OCI-LY3 (cell line): Measurements from ENCODE around the gene SLC10A3.

ENCODE experiments used
- H2AFZ ChIP-seq: fragments of 200-600, 300-600 bp; shearing (Covaris generic); 2 replicates; pipeline ENCODE4 v1.6.0; 2014; ENCODE audit warnings: antibody characterized with exemption, low read depth, low read length
- H3K27ac ChIP-seq: fragments of 200-600, 300-600 bp; sonication (generic); 2 replicates; pipeline ENCODE4 v1.5.1; 2014; ENCODE audit warnings: mild to moderate bottlenecking, low read length, moderate library complexity, mixed read lengths
- H3K27me3 ChIP-seq: fragments of 200-600, 300-600 bp; sonication (generic); 2 replicates; pipeline ENCODE4 v1.6.1; 2014; ENCODE audit warnings: low read depth, low read length, mixed read lengths
- H3K36me3 ChIP-seq: fragments of 200-600, 300-600 bp; sonication (generic); replicated peaks from 2 replicates; pipeline ENCODE3; 2014; ENCODE audit warnings: low read depth, low read length, mixed read lengths
- H3K4me1 ChIP-seq: fragments of 300-600, 200-600 bp; sonication (generic); 2 replicates; pipeline ENCODE4 v1.6.1; 2014; ENCODE audit warnings: low read length, mixed read lengths
- H3K4me2 ChIP-seq: fragments of 200-600, 300-600 bp; sonication (generic); 2 replicates; pipeline ENCODE4 v1.6.1; 2014; ENCODE audit warnings: low read length, mixed read lengths
- H3K4me3 ChIP-seq: fragments of 300-600, 200-600 bp; sonication (generic); 2 replicates; pipeline ENCODE4 v1.5.1; 2014; ENCODE audit warnings: antibody characterized with exemption, mild to moderate bottlenecking, low read length, moderate library complexity
- H3K79me2 ChIP-seq: fragments of 300-600, 200-600 bp; shearing (Covaris generic); 2 replicates; pipeline ENCODE4 v1.6.1; 2014; ENCODE audit warnings: mild to moderate bottlenecking, low read length, mixed read lengths
- H3K9ac ChIP-seq: fragments of 300-600, 200-600 bp; shearing (Covaris generic); 2 replicates; pipeline ENCODE4 v1.6.0; 2014; ENCODE audit warnings: mild to moderate bottlenecking, low read length, moderate library complexity
- H3K9me3 ChIP-seq: fragments of 200-600, 300-600 bp; shearing (Covaris generic); 2 replicates; pipeline ENCODE4 v1.6.1; 2014; ENCODE audit warnings: low read length, mixed read lengths; ENCODE audit not compliant: insufficient read depth
- H4K20me1 ChIP-seq: fragments of 200-600, 300-600 bp; sonication (generic); 2 replicates; pipeline ENCODE4 v1.6.1; 2016; ENCODE audit warnings: low read length, mixed read lengths; ENCODE audit not compliant: insufficient read depth
- CTCF ChIP-seq: fragments of 200-600, 300-600 bp; sonication (generic); IDR thresholded peaks from 2 replicates; pipeline ENCODE4 v1.5.1; 2014; ENCODE audit warnings: antibody characterized with exemption, low read length, low read depth
- EZH2phosphoT487 ChIP-seq: fragments of 200-600 bp; shearing (Covaris generic); IDR thresholded peaks from 2 replicates; pipeline ENCODE4 v1.6.1; 2018; ENCODE audit warnings: antibody characterized with exemption, mixed run types, low read depth

The SLC10A3 gene

GRCh38 chrX:154487518-154488290, 2.7 kb downstream of the SLC10A3 start:
- no peaks in the 10 kb centered on the region for H3K27me3 ChIP-seq
- TF ChIP-seq CTCF (no peak), EZH2phosphoT487 (no peak)
- no peak overlapping the region for H3K4me3 ChIP-seq
- peak overlapping the region; percentile 95; the same call in 1 of the 2 replicates for H3K4me2 ChIP-seq
- no peak overlapping the region for H2AFZ ChIP-seq
- no peaks in the 10 kb centered on the region for H3K9me3 ChIP-seq
- H3K9ac ChIP-seq = no peak overlapping the region
- no peak overlapping the region for H3K27ac ChIP-seq
- H4K20me1 ChIP-seq = no peaks in the 10 kb centered on the region
- H3K36me3 ChIP-seq = peaks cover 19% of the 10 kb centered on the region
- H3K79me2 ChIP-seq = peaks cover 24% of the 10 kb centered on the region
- peaks cover 18% of the 10 kb centered on the region for H3K4me1 ChIP-seq

GRCh38 chrX:154486396-154487207, 3.8 kb downstream of the SLC10A3 start, which contains the start of gene UBL4A:
Gene UBL4A, minus strand, starts transcription at chrX:154486615. Its CDS starts 31 bp downstream, at chrX:154486584.
- H3K27ac ChIP-seq = peak within 1 kb of the TSS; percentile 62
- peaks cover 19% of the 10 kb centered on the region for H3K36me3 ChIP-seq
- peak within 1 kb of the TSS; percentile 98 for H3K4me3 ChIP-seq
- peak within 1 kb of the TSS; percentile 95 for H3K9ac ChIP-seq
- H3K27me3 ChIP-seq = no peaks in the 10 kb centered on the region
- no peaks in the 10 kb centered on the region for H3K9me3 ChIP-seq
- peaks cover 27% of the 10 kb centered on the region for H3K4me1 ChIP-seq
- H4K20me1 ChIP-seq = no peaks in the 10 kb centered on the region
- H3K79me2 ChIP-seq = peaks cover 24% of the 10 kb centered on the region
- TF ChIP-seq CTCF (no peak), EZH2phosphoT487 (no peak)
- H3K4me2 ChIP-seq = peak within 1 kb of the TSS; percentile 95
- H2AFZ ChIP-seq = 0 out of 2 replicates have a peak within 1 kb of the TSS, but pooled peaks have one; percentile 21

- Histone ChIP-seq H4K20me1 (no peaks in the 10 kb centered on the region), H3K79me2 (peaks cover 24% of the 10 kb centered on the region), H3K4me1 (peaks cover 28% of the 10 kb centered on the region), H3K27ac (peak overlapping the region; percentile 62), H3K36me3 (peaks cover 19% of the 10 kb centered on the region), H3K9ac (peak overlapping the region; percentile 95), H3K9me3 (no peaks in the 10 kb centered on the region), H2AFZ (no peak overlapping the region), H3K4me2 (peak overlapping the region; percentile 94), H3K27me3 (no peaks in the 10 kb centered on the region), H3K4me3 (peak overlapping the region; percentile 98)
- TF ChIP-seq CTCF (no peak), EZH2phosphoT487 (no peak)
These were observed 4.4 kb downstream of the SLC10A3 start for GRCh38 chrX:154486052-154486395.
